ENCODE results near the gene TCIRG1.
A peak's percentile ranks its signal among the peaks of the same experiment; 100 is the strongest.

Gene TCIRG1

DNA sequence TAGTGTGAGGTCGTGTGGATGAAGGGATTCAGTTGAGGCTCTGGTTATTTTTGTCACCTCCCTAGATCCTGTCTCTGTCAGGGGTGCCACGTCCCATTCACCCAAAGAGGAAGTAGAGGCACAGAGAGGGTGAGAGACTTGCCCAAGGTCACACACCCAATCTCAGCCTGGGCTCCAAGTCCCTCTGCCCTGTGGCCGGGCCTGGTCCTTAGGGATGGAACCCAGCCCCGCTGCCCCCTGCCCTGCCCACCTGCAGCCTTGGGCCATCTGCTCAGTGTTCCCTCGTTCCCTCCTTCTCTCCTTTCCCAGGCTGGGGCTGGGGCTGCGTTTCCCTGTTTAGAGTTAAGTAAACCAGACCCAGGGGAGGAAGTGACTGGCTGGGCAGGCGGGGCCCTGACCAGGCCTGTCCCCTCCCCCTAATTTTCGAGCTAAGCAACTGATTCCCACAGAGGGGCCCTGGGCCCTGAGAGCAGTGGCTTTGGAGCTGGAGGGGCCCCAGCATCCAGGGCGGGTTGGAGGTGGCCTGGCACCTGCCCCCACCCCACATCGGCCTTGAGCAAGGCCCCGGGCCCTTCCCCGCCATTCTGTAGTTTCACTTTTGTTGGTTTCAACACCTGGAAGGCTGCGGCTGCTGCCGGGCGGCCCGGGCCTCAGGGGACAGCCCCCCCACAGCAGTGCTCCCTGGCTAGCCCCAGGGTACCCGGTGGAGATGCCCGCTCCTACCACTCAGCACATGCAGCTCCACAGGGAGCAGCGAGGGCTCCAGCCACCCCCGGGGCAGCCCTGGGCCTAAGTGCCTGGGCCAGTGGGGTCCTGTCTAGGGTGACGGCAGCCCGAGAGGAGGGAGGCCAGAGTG, 1.5 kb downstream of the TCIRG1 start:
- no peak for DNase-seq

DNA sequence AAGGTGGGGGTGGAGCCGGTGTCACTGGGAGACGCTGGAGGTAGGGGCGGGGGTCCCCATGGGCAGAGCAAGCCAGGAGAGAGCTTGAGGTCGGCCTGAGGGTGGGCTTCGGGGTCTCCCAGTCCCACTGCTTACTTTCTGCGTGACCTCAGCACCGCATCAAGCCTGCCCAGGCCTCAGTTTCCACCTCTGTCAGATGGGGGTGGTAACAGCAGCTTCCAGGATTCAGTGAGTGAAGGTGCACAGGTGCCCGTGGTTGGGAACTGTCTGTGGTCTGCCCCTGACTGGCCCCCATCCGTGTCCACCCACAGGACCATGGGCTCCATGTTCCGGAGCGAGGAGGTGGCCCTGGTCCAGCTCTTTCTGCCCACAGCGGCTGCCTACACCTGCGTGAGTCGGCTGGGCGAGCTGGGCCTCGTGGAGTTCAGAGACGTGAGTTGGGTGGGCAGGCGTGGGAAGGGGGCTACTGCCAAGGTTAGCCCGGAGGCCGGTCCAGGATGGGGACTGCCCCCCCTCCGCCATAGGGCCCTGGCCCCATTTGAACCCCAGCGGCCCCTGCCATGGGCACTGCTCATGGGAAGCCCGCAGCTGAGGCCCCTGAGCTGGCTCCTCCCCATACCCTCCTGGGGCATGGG, 2.2 kb downstream of the TCIRG1 start:
- no peak for DNase-seq

DNA sequence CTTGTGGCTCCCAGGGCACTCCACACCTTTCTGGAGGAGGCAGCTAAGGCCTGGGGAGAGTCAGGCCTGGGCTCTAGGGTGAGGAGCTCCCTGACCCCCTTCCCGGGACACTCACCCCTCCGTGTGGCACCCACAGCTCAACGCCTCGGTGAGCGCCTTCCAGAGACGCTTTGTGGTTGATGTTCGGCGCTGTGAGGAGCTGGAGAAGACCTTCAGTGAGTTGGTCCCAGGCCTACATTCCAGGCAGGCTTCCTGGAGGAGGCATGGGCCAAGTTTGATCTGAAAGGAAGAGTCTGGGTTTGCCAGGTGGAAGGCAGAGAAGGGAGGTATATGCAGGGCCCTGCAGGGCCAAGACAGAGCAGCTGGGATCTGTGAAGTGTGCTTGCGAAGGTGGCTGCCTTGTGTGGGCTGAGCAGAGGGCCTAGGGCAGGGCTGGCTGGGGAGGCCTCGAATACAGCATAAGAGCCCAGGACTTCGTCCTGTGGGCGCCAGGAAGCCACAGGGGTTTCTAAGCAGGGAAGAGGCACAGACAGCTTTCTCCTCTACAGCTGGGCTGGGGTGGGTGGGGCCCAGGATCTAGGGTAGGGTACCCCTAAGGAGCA, 2.9 kb downstream of the TCIRG1 start:
- no peak for DNase-seq

DNA sequence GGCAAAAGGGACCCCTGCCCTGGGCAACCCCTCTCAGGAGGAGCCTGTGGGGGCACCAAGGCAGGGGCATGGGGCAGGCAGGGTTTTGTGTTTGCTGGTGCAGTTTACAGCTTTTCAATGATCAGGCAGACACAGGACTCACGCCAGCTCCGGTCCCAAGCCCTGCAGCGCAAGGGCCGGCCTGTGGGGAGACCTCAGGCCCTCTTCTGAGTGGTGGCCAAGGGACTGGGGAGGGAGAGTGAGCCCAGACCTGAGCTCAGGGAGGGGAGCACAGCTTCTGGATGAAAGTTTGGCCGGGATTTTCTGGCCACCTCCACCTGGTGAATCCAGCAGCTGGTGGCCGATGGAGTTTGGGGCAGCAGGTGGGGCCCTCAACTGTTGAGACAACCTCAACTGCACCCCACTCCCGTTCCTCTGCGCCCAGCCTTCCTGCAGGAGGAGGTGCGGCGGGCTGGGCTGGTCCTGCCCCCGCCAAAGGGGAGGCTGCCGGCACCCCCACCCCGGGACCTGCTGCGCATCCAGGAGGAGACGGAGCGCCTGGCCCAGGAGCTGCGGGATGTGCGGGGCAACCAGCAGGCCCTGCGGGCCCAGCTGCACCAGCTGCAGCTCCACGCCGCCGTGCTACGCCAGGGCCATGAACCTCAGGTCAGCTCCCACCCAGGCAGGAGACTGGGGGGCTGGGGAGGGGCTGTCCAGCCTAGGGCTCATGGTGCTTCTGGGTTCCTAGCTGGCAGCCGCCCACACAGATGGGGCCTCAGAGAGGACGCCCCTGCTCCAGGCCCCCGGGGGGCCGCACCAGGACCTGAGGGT, 3.6 kb downstream of the TCIRG1 start:
- no peak for DNase-seq

DNA sequence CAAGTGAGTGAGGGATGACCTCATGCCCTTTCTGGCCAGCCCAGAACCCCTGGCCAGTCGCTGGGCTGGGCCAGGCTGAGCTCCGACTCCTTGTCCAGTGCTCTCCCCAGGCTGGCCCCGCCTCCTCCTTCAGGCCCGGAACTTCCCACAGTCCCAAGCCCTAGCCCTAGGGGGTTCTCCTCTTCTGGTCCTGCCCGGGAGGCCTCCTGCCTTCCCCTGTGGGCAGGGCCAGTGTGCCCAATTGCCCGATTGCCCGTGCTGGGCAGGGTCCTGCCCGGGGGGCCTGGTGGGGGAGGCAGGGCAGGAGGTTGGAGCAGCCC, 4.2 kb downstream of the TCIRG1 start:
- DNase-seq: no peak

DNA sequence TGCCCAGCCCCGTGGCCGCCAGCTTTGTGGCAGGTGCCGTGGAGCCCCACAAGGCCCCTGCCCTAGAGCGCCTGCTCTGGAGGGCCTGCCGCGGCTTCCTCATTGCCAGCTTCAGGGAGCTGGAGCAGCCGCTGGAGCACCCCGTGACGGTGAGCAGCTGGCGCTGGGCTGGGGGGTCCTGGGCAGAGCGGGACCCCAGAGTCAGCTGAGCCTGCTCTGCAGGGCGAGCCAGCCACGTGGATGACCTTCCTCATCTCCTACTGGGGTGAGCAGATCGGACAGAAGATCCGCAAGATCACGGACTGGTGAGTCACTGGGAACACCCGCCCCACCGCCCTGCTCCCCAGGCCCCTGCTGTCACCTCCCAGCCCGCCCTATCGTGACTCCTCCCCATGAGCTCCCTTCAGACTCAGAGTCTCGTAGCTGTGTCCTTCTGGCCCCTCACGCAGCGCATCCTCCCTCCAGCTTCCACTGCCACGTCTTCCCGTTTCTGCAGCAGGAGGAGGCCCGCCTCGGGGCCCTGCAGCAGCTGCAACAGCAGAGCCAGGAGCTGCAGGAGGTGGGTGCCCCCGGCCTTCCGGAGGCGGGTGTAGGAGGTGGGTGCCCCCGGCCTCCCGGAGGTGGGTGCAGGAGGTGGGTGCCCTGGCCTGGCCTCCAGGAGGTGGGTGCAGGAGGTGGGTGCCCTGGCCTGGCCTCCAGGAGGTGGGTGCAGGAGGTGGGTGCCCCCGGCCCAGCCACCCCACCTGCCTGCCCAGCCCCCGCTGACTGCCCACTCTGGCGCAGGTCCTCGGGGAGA, 4.7 kb downstream of the TCIRG1 start:
- peak; percentile 17 for DNase-seq

DNA sequence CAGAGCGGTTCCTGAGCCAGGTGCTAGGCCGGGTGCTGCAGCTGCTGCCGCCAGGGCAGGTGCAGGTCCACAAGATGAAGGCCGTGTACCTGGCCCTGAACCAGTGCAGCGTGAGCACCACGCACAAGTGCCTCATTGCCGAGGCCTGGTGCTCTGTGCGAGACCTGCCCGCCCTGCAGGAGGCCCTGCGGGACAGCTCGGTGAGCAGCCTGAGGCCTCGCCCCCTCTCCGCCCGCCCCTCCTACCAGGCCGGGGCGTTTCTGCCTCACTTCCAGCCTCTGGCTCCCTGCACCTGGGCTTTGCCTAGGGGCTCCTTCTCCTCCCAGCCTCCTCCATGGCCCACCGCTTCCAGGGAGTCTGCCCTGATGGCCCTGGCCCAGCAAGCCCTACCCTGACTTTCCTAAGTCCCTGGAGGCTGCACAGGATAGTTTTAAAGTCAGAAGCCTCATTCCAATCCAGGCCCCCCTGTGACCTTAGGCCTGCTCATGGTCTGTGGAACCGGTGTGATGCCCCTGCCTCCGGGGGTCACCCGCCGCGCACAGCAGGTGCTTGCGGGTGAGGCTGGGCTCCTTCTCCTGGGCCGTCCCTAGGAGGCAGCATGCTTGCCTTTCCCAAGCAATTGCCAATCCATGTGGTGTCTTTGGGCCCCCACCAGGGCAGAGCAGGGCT, 5.5 kb downstream of the TCIRG1 start:
- DNase-seq: no peak

DNA sequence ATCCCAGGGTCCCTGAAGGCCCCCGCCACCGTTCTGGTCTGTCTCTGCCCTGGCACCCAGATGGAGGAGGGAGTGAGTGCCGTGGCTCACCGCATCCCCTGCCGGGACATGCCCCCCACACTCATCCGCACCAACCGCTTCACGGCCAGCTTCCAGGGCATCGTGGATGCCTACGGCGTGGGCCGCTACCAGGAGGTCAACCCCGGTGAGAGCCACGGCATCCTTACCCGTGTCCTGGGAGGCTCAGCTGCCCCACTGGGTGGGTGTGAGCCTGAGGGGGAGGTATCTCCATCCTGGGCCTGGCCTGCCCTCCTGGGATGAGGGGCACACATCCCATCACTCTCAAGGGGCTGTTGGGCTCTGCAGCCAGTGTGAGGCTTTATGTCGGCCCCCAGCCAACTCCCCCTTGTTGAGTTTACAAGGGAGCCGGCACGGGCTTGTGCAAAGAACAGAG, 6.1 kb downstream of the TCIRG1 start:
- DNase-seq: no peak

DNA sequence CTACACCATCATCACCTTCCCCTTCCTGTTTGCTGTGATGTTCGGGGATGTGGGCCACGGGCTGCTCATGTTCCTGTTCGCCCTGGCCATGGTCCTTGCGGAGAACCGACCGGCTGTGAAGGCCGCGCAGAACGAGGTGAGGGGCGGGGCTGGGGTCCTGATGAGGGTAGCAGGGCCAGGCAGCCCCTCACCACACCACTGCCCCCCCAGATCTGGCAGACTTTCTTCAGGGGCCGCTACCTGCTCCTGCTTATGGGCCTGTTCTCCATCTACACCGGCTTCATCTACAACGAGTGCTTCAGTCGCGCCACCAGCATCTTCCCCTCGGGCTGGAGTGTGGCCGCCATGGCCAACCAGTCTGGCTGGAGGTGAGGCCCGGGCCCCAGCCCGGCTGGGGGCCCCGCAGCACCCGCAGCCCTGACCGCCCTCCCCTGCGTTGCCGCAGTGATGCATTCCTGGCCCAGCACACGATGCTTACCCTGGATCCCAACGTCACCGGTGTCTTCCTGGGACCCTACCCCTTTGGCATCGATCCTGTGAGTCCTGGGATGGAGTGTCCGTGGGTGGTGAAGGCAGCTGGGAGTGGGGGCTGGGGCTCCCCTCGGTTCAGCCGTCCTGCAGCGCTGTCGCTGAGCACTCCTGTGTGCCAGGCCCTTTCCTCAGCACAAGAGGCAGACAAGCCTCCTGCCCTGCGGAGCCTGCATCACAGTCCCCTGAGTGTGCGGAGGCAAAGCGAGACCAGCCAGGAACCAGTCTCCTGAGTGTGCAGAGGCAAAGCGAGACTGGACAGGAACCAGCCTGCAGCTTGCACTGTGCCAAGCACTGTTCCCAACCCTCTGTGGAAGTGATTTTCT, 8.8 kb downstream of the TCIRG1 start:
- DNase-seq: no peak

DNA sequence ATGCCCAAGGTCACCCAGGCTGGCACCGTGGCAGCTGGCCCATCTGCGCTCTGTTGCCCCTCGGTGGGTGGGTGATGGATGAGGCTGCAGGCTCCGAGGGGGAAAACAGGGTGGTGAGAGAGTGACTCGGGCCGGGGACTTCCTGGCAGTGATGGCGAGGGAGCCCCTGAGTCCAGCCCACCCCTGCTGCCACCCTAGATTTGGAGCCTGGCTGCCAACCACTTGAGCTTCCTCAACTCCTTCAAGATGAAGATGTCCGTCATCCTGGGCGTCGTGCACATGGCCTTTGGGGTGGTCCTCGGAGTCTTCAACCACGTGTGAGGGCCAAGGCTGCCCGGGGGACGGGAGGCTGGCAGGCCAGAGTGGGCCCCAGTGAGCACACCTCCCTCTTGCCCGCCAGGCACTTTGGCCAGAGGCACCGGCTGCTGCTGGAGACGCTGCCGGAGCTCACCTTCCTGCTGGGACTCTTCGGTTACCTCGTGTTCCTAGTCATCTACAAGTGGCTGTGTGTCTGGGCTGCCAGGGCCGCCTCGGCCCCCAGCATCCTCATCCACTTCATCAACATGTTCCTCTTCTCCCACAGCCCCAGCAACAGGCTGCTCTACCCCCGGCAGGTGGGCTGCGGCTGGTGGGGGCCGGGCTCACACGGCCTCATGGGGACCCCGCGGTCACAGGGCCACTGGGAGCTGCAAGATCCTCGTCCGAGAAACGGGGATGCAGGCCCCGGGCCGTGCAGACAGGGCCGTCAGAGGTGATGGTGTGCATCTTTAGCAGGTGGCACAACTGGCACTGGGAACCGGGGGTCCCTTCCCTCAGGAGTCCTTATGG, 10.1 kb downstream of the TCIRG1 start:
- no peak for DNase-seq

DNA sequence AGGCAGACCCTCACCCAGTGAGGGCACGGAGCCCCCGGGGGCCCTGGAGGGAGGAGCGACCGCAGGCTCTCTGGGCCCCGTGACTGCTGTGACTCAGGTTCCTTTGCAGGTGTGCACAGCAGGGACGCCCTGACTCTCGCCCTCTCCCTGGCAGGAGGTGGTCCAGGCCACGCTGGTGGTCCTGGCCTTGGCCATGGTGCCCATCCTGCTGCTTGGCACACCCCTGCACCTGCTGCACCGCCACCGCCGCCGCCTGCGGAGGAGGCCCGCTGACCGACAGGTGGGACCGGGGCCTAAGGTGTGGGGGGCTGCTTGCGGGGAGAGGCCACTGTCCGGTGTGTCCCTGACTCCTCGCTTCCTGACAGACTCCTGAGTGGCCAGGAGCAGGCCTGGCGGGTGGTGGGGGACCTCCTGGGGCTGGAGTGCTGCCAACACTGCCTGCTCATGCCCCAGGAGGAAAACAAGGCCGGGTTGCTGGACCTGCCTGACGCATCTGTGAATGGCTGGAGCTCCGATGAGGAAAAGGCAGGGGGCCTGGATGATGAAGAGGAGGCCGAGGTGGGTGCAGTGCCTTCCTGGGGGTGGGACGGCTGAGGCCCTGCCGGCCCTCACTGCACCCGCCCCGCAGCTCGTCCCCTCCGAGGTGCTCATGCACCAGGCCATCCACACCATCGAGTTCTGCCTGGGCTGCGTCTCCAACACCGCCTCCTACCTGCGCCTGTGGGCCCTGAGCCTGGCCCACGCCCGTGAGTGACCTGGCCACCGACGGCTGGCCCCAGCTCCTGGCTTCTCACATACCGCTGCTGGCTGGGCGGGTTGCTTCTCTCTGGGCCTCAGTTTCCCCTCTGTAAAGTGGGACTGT, 10.9 kb downstream of the TCIRG1 start:
- no peak for DNase-seq

DNA sequence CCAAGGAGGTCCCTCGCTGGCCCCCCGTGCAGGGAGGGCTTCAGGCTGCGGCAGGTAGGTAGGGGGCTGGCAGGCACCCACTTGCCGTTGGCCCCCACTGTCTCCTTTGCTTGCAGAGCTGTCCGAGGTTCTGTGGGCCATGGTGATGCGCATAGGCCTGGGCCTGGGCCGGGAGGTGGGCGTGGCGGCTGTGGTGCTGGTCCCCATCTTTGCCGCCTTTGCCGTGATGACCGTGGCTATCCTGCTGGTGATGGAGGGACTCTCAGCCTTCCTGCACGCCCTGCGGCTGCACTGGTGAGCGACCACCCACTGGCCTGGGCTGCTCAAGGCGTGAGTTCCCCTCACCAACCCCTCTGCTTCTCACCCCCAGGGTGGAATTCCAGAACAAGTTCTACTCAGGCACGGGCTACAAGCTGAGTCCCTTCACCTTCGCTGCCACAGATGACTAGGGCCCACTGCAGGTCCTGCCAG, 11.6 kb downstream of the TCIRG1 start:
- no peak for DNase-seq

DNA sequence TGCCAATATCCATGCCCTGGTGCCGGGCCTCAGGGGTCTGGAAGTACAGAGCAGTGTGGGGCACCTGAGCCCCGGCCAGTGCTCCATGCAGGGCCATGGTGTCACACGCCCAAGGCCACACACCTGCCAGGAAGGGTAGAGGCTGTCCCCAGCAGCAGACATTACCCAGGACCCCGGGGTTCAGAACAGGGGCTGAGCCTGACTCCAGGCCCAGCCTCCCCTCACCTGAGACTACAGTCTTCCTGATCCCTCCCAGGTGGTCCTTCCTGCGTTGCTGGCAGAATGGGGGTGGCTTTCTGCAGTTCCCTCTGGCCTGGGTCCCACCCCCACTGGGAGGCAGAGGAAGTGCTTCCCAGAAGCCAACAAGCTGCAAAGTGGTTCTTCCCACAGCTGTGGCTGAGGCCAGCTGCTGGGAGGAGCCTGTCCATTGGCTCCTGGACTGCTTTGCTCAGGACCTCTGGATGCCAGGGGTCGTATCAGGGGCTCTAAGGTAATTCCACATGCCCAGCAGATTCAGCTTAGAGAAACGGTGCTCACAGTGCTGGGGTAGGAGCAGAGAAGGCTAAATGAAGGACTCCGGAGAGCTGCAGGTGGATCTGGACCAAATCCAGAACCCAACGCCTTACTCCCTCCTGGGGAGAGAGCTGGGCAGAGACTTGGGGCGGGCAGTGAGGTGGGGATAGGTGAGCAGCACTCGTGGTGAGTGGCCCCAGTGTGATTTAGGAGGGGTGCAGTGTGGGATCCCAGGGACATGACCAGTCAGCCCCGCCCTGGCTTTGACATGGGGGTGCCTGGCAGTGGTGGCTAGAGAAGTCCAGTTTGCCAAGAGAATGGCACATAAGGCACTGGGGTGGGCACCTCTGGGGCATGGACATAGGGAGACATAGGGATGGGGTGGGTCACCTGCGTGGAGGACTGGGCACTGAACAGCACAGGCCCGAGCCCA, 12.6 kb downstream of the TCIRG1 start:
- DNase-seq: no peak

DNA sequence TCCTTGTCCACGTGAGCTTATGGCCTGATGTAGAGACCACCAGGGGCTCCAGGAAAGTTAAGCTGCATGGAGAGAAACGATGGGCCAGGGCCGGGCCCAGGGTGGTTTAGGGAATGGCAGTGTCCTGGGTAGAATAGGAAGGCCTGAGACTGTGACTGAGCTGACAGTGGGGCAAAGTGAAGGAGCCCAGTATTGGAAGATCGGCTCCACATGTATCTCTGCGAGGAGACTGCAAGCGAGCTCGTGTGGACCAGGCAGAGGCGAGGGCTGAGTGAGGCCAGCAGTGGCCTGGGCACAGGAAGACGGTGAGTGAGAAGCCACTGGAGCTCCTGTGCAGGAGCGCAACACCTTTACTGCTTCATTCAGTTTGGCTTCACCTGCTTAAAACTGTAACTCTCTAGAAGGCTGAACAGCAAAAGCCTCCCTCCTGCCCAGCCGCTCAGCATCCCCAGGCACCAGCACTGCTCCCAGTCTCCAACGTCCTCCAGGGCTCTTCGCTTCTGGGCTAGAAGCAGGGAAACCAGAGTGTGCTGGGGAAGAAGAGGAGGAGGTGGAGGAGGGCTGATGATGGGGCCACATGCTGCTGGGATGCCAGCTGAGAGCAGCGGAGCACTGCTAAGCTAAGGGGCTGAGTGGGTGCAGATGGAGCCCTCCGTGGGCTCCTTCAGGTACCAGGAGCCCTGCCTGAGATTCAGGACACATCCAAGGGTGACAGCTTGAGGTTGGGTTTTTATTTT, 13.5 kb downstream of the TCIRG1 start:
- DNase-seq: no peak

DNA sequence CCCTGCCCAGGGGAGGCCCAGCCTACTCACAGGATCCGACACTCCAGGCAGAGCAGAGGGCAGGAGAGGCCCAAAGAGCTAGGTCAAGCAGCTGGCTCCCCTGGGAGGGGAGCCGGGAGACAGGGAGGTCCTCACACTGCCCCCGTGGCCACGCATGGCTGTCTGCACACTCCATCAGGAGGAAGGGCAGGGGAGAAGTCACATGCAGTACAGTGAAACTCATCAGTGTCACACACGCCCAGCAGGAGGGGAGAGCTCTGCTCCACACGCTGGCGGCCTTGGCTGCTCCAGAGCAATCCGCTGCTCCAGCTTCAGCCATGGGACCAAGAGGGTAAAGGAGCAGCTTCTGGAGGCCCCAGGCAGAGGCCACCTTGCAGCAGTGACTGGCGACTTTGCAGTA, 14.3 kb downstream of the TCIRG1 start:
- no peak for DNase-seq

DNA sequence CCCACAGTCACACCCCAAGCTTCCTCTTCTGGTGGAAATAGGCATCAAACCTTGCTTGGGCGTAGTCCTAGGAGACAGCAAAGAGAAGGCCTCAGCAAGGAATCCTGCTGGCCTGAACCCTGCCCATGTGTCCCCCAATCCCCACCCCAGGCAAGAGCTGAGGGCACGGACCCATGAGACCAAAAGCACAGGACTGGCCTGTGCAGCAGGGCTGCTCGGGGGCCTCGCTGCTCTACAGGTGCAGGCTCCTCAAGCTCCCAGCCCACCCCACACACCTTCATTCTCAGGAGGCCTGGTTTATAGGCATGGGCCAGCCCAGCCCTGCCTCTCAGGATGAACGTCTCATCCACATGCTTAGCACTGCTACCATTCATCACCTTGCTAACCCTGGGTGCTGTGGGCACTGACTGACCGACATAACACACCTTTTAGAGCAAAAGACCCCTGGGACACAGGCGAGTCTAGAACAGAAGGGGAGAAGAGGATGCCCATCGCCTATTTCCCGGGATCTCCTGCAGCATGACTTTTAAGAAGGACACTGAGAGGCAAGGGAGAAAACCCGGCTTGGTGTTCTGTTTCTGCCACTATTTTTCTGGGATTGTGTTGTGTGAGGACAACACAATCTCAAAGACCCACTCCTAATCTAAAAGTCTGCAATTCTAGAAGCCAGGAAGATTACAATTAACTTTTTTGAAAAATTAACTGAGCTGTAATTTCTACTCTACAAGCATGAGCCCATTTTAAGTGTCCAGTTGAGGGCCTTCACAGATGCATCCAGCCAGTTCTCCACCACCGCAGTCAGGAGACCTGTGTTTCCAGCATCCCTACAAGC, 15.4 kb downstream of the TCIRG1 start:
- DNase-seq: no peak
